Fibroblast of skin of left quadriceps (primary cell): ENCODE results near the gene RSPH9.
A peak's percentile ranks its signal among the peaks of the same experiment; 100 is the strongest.
"Not testable (repeated sequence)": the region's sequence is repeated elsewhere in the genome, so short reads cannot be mapped to it uniquely, and the experiment has no call there.

Experiments
- DNase-seq, 2 experiments: peaks; one replicate each; pipeline ENCODE4 v3.0.0-alpha.2; 2013; ENCODE audit warnings: low read depth in 2 of 2

Gene RSPH9

GRCh38 chr6:43629104-43629504, 15.7 kb upstream of the RSPH9 start, which contains the start of gene GTPBP2:
GTPBP2 (minus strand) TSS chr6:43629264; CDS start chr6:43629162, 102 bp downstream.
- peak; percentile 98 for DNase-seq

- DNase-seq = peak; percentile 98 to 99
Measured at GRCh38 chr6:43629505-43630300, 15.1 kb upstream of the RSPH9 start.

GRCh38 chr6:43630980-43631619, 13.7 kb upstream of the RSPH9 start:
- no peak for DNase-seq

- not testable (repeated sequence) for DNase-seq
Measured at GRCh38 chr6:43633002-43633401, 11.8 kb upstream of the RSPH9 start.

- no peak for DNase-seq
Measured at GRCh38 chr6:43634702-43635303, 10.0 kb upstream of the RSPH9 start.

- DNase-seq = peak in 1 of 2 experiments; percentile 46
Measured at GRCh38 chr6:43635387-43636307, 9.2 kb upstream of the RSPH9 start, which contains the start of gene MAD2L1BP. MAD2L1BP (plus strand) TSS chr6:43635840; CDS start chr6:43635876, 36 bp downstream.

- DNase-seq = no peak
Measured at GRCh38 chr6:43636308-43636659, 8.6 kb upstream of the RSPH9 start.

- DNase-seq = no peak
Measured at GRCh38 chr6:43639984-43640800, 4.6 kb upstream of the RSPH9 start.

GRCh38 chr6:43645613-43645964, 753 bp downstream of the RSPH9 start:
- no peak for DNase-seq

GRCh38 chr6:43647613-43648012, 2.8 kb downstream of the RSPH9 start:
- no peak for DNase-seq

- no peak for DNase-seq
Measured at GRCh38 chr6:43648248-43648647, 3.4 kb downstream of the RSPH9 start.

GRCh38 chr6:43652822-43653221, 8.0 kb downstream of the RSPH9 start:
- DNase-seq = not testable (repeated sequence)

GRCh38 chr6:43657221-43657802, 12.5 kb downstream of the RSPH9 start:
- DNase-seq = no peak

GRCh38 chr6:43658161-43658560, 13.3 kb downstream of the RSPH9 start:
- no peak for DNase-seq

- not testable (repeated sequence) for DNase-seq
Measured at GRCh38 chr6:43662948-43663347, 18.1 kb downstream of the RSPH9 start.

- DNase-seq = no peak
Measured at GRCh38 chr6:43665376-43665775, 20.5 kb downstream of the RSPH9 start.

- DNase-seq = no peak
Measured at GRCh38 chr6:43666196-43666920, 21.5 kb downstream of the RSPH9 start.

- DNase-seq = peak; percentile 26 to 28
Measured at GRCh38 chr6:43667245-43668150, 22.7 kb downstream of the RSPH9 start.
